B cell (primary cell): ENCODE data around the gene ETS1. TPM values are rescaled to one million over a fixed set of nuclear protein-coding genes. Genes with fewer than 3 reads are reported as not detected.
A peak's percentile ranks its signal among the peaks of the same experiment; 100 is the strongest.

Experiments used
- ATAC-seq: fragments of 200-7000 bp; cut with Tn5 transposase; one replicate; pipeline ENCODE4 v1.10.0; 2021; ENCODE audit warnings: low read depth, mild to moderate bottlenecking, moderate number of reproducible peaks, moderate library complexity
- CTCF ChIA-PET: fragments of 350-600 bp; sonication (Branson Sonifier 250); formaldehyde crosslinking; loops from one replicate; lab custom pipeline; 2021; ENCODE audit warnings: antibody characterized with exemption, inconsistent platforms; lab: Charles Lee
- POLR2A ChIA-PET: fragments of 350-600 bp; sonication (Branson Sonifier 250); formaldehyde crosslinking; loops from one replicate; lab custom pipeline; 2021; ENCODE audit warnings: antibody characterized with exemption; lab: Charles Lee
- DNase-seq: peaks from one replicate; pipeline ENCODE4 v3.0.0; 2013
- H2AFZ ChIP-seq: 2 replicates; pipeline ENCODE4 v1.6.1; 2012; ENCODE audit warnings: mild to moderate bottlenecking, low read depth, low read length; ENCODE audit not compliant: insufficient read depth, poor library complexity, severe bottlenecking
- H3K27ac ChIP-seq, 2 donors: 1 replicate in 1 of 2; 2 replicates in 1 of 2; pipeline ENCODE4 v1.5.1; 2012 to 2013; ENCODE audit warnings: low read length in 2 of 2, mild to moderate bottlenecking in 2 of 2, moderate library complexity in 1 of 2
- H3K27me3 ChIP-seq, 4 experiments: fragments of 200-600 bp in 1 of 4; sonication (generic) in 1 of 4; replicated peaks in 1 of 4; 1 replicate in 2 of 4; 2 replicates in 2 of 4; pipeline versions ENCODE4 v1.6.1 to v1.7.0; 2013 to 2016; ENCODE audit warnings: low read length in 3 of 4, mild to moderate bottlenecking in 2 of 4, mixed read lengths in 1 of 4, moderate library complexity in 1 of 4; ENCODE audit not compliant: insufficient read depth in 4 of 4, control insufficient read depth in 3 of 4; ENCODE audit errors: control extremely low read depth in 1 of 4
- H3K36me3 ChIP-seq, 2 experiments: replicated peaks in 1 of 2; 1 replicate in 1 of 2; 2 replicates in 1 of 2; pipeline versions ENCODE4 v1.6.1 to v1.7.1; 2013; ENCODE audit warnings: low read length in 1 of 2; ENCODE audit not compliant: insufficient read depth in 2 of 2, control insufficient read depth in 1 of 2; ENCODE audit errors: control extremely low read depth in 1 of 2, extremely low read depth in 1 of 2
- H3K4me1 ChIP-seq, 2 donors: fragments of 200-600 bp in 1 of 2; sonication (generic) in 1 of 2; 1 replicate in 1 of 2; 2 replicates in 1 of 2; pipeline versions ENCODE4 v1.5.1 to v1.6.1; 2013 to 2017; ENCODE audit warnings: low read length in 2 of 2; ENCODE audit not compliant: control insufficient read depth in 2 of 2, insufficient read depth in 2 of 2
- H3K4me2 ChIP-seq: replicated peaks from 2 replicates; pipeline ENCODE3; 2012; ENCODE audit warnings: mild to moderate bottlenecking, low read depth, low read length; ENCODE audit not compliant: poor library complexity, severe bottlenecking
- H3K4me3 ChIP-seq, 5 experiments: fragments of 200-600 bp in 1 of 5; sonication (generic) in 1 of 5; 1 replicate in 3 of 5; 2 replicates in 2 of 5; pipeline versions ENCODE4 v1.5.1 to v1.7.0; 2011 to 2016; ENCODE audit warnings: low read length in 4 of 5, mild to moderate bottlenecking in 4 of 5, low read depth in 2 of 5, control low read depth in 1 of 5, moderate library complexity in 1 of 5; ENCODE audit not compliant: insufficient read depth in 1 of 5; ENCODE audit errors: control extremely low read depth in 1 of 5, extremely low read depth in 1 of 5
- H3K79me2 ChIP-seq: fragments of 200-600 bp; sonication (generic); one replicate; pipeline ENCODE4 v1.6.0; 2016; ENCODE audit warnings: low read length; ENCODE audit not compliant: control insufficient read depth, insufficient read depth
- H3K9ac ChIP-seq: fragments of 200-600 bp; sonication (generic); 2 replicates; pipeline ENCODE4 v1.6.1; 2017; ENCODE audit warnings: mild to moderate bottlenecking, low read length, moderate library complexity
- H3K9me3 ChIP-seq, 3 donors: one replicate each; pipeline versions ENCODE4 v1.6.1 to v1.7.1; 2013; ENCODE audit warnings: low read length in 2 of 3; ENCODE audit not compliant: control insufficient read depth in 2 of 3, insufficient read depth in 1 of 3; ENCODE audit errors: control extremely low read depth in 1 of 3
- H4K20me1 ChIP-seq: 2 replicates; pipeline ENCODE4 v1.6.0; 2012; ENCODE audit warnings: mild to moderate bottlenecking, low read length; ENCODE audit not compliant: insufficient read depth, control insufficient read depth, poor library complexity, severe bottlenecking
- H3K27ac Mint-ChIP-seq: one replicate; pipeline ENCODE4 v1.8.0; 2021; ENCODE audit warnings: mixed read lengths
- H3K27me3 Mint-ChIP-seq: one replicate; pipeline ENCODE4 v1.8.0; 2021; ENCODE audit warnings: mixed read lengths
- H3K4me1 Mint-ChIP-seq: one replicate; pipeline ENCODE4 v1.8.0; 2021; ENCODE audit warnings: mixed read lengths
- H3K4me3 Mint-ChIP-seq: one replicate; pipeline ENCODE4 v1.8.0; 2021; ENCODE audit warnings: mixed read lengths
- H3K9me3 Mint-ChIP-seq: one replicate; pipeline ENCODE4 v1.8.0; 2022; ENCODE audit warnings: mixed read lengths; ENCODE audit not compliant: insufficient read depth
- EZH2 ChIP-seq: IDR thresholded peaks from 2 replicates; pipeline ENCODE4 v1.6.1; 2012; ENCODE audit warnings: borderline replicate concordance, low read depth, mild to moderate bottlenecking, moderate library complexity, low read length; ENCODE audit not compliant: insufficient read depth, poor library complexity, severe bottlenecking
- WGBS: methylation state at CpG from one replicate; pipeline ENCODE4 v1.1.5; 2013; ENCODE audit warnings: missing lambda C conversion rate; ENCODE audit not compliant: insufficient coverage; 5-methylcytosine and 5-hydroxymethylcytosine counted together
- intact Hi-C: fragments of 100-400 bp; cut with micrococcal nuclease; formaldehyde crosslinking; loops from one replicate; pipeline ENCODE4 v1.10.0; 2022
- polyA plus RNA-seq: library from polyadenylated mRNA; depleted of rRNA; stranded (reverse); fragments of >200 nt; gene quantifications from 2 replicates; pipeline ENCODE4 v1.2.3, GENCODE V29; 2012
- total RNA-seq, 2 donors: library from RNA; stranded (reverse); fragments of 120-200 nt in 1 of 2; gene quantifications; 1 replicate in 1 of 2; 2 replicates in 1 of 2; pipeline versions ENCODE4 v1.2.3 to v1.2.4, GENCODE V29; 2013 to 2022
- TF ChIP-seq, protein P1 (sequence below): fragments of 200-600 bp; IDR thresholded peaks from one replicate; pipeline ENCODE4 v1.8.0; 2022; ENCODE audit warnings: antibody characterized with exemption, mild to moderate bottlenecking

Gene ETS1
- total and polyA plus RNA-seq, 2 donors (not counting 1 experiment from before 2014, with no cell fraction given), result 115 to 271 TPM

DNA sequence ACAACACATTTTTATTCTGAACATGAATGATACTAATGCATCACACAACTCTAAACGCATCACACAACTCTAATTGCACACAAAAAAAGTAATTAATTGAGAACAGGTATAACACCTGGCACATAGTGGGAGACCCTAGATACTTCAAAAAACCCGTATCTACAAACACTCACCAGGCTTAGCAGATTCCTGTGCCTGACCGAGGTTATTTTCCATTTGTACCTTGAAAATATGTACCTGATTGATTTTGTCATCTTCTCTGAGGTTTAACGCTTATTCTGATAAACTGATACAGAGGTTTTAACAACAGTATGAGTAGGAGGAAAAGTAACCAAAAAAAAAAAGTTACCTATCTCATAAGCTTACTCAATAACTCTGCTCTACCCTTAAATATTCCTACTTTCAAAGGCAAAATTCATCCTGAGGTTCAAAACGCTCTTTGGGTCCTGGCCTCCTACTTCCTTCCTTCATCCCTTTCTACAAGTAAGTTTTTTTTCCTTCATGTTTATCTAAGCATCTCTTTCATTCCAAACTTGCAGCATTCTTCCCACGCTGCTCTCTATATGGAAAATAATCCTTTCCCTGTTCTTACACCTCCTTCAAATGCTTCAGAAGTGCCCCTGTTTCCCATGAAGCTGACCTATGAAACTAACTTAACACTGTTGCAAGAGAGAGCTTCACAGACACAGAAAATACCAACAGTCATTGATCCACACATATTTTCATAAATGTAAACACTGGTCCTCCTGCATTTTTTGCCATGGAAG is 73.3 kb downstream of the ETS1 start:
- ChIA-PET POLR2A (interaction anchor here (1.1 kb wide), 1 partner anchor 8 kb away, joined by 3 read pairs; no protein-coding TSS in a partner anchor), CTCF (interaction anchor here (1.5 kb wide), 1 partner anchor 191 kb away, joined by 4 read pairs; no protein-coding TSS in a partner anchor)
- peak overlapping the region; percentile 12 for H3K9ac ChIP-seq
- H3K4me3 ChIP-seq, result no peak overlapping the region
- Mint-ChIP-seq H3K4me1 (peaks cover 99% of the 10 kb centered on the region), H3K9me3 (no peaks in the 10 kb centered on the region), H3K27me3 (no peaks in the 10 kb centered on the region), H3K27ac (peak overlapping the region; percentile 70), H3K4me3 (peak overlapping the region; percentile 55)
- H3K36me3 ChIP-seq, result peaks cover 3 to 94% of the 10 kb centered on the region in 2 experiments
- intact Hi-C loops, result loop anchor here (2.0 kb wide), 1 partner anchor 17 kb away; no protein-coding TSS in a partner anchor
- no peak for TF ChIP-seq EZH2
- TF ChIP-seq, protein P1, sequence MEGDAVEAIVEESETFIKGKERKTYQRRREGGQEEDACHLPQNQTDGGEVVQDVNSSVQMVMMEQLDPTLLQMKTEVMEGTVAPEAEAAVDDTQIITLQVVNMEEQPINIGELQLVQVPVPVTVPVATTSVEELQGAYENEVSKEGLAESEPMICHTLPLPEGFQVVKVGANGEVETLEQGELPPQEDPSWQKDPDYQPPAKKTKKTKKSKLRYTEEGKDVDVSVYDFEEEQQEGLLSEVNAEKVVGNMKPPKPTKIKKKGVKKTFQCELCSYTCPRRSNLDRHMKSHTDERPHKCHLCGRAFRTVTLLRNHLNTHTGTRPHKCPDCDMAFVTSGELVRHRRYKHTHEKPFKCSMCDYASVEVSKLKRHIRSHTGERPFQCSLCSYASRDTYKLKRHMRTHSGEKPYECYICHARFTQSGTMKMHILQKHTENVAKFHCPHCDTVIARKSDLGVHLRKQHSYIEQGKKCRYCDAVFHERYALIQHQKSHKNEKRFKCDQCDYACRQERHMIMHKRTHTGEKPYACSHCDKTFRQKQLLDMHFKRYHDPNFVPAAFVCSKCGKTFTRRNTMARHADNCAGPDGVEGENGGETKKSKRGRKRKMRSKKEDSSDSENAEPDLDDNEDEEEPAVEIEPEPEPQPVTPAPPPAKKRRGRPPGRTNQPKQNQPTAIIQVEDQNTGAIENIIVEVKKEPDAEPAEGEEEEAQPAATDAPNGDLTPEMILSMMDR, result no peak
- peak overlapping the region; percentile 90 for H3K4me2 ChIP-seq
- no peaks in the 10 kb centered on the region for H3K27me3 ChIP-seq
- WGBS, result 77% methylated on average over 3 of the region's 6 CpGs
- peak overlapping the region in 1 of 2 donors; percentile 82 for H3K27ac ChIP-seq
- peaks cover 100% of the 10 kb centered on the region for H4K20me1 ChIP-seq
- no peak overlapping the region for H2AFZ ChIP-seq
- H3K9me3 ChIP-seq, result no peaks in the 10 kb centered on the region
- ATAC-seq (no peak), DNase-seq (no peak)
- peaks cover 98 to 100% of the 10 kb centered on the region in 2 donors for H3K4me1 ChIP-seq
- peaks cover 100% of the 10 kb centered on the region for H3K79me2 ChIP-seq
